ENCODE measurements around the gene TMEM214.
A peak's percentile ranks its signal among the peaks of the same experiment; 100 is the strongest.

The TMEM214 gene

GRCh38 chr2:27009716-27010115 lies 23.0 kb upstream of the TMEM214 start:
- Histone ChIP-seq H3K27ac (ENCODE audit: insufficient read depth, low read length, poor library complexity, severe bottlenecking) (no peak overlapping the region), H3K4me3 (ENCODE audit: insufficient read depth, low read depth, low read length, poor library complexity, severe bottlenecking) (no peak overlapping the region), H3K36me3 (ENCODE audit: control insufficient read depth, insufficient read depth, low read length) (no peaks in the 10 kb centered on the region), H3K9me3 (ENCODE audit: control insufficient read depth, low read length) (no peaks in the 10 kb centered on the region), H3K4me1 (ENCODE audit: control insufficient read depth, insufficient read depth, low read length, poor library complexity, severe bottlenecking) (no peaks in the 10 kb centered on the region), H3K27me3 (replicated peaks; ENCODE audit: control insufficient read depth, insufficient read depth, low read length, poor library complexity, severe bottlenecking) (no peaks in the 10 kb centered on the region)
- no peak for DNase-seq

- Histone ChIP-seq H3K4me3 (ENCODE audit: insufficient read depth, low read depth, low read length, poor library complexity, severe bottlenecking) (no peak overlapping the region), H3K9me3 (ENCODE audit: control insufficient read depth, low read length) (no peaks in the 10 kb centered on the region), H3K27ac (ENCODE audit: insufficient read depth, low read length, poor library complexity, severe bottlenecking) (no peak overlapping the region), H3K36me3 (ENCODE audit: control insufficient read depth, insufficient read depth, low read length) (no peaks in the 10 kb centered on the region), H3K27me3 (replicated peaks; ENCODE audit: control insufficient read depth, insufficient read depth, low read length, poor library complexity, severe bottlenecking) (no peaks in the 10 kb centered on the region), H3K4me1 (ENCODE audit: control insufficient read depth, insufficient read depth, low read length, poor library complexity, severe bottlenecking) (no peaks in the 10 kb centered on the region)
- no peak for DNase-seq
Observed at GRCh38 chr2:27010139-27010538, 22.6 kb upstream of the TMEM214 start.

GRCh38 chr2:27013738-27014137 lies 19.0 kb upstream of the TMEM214 start:
- Histone ChIP-seq H3K27me3 (replicated peaks; ENCODE audit: control insufficient read depth, insufficient read depth, low read length, poor library complexity, severe bottlenecking) (no peaks in the 10 kb centered on the region), H3K4me1 (ENCODE audit: control insufficient read depth, insufficient read depth, low read length, poor library complexity, severe bottlenecking) (no peaks in the 10 kb centered on the region), H3K36me3 (ENCODE audit: control insufficient read depth, insufficient read depth, low read length) (no peaks in the 10 kb centered on the region), H3K4me3 (ENCODE audit: insufficient read depth, low read depth, low read length, poor library complexity, severe bottlenecking) (no peak overlapping the region), H3K9me3 (ENCODE audit: control insufficient read depth, low read length) (no peaks in the 10 kb centered on the region), H3K27ac (ENCODE audit: insufficient read depth, low read length, poor library complexity, severe bottlenecking) (no peak overlapping the region)
- DNase-seq: no peak

- no peaks in the 10 kb centered on the region for H3K4me1 ChIP-seq (ENCODE audit: control insufficient read depth, insufficient read depth, low read length, poor library complexity, severe bottlenecking)
- H3K9me3 ChIP-seq (ENCODE audit: control insufficient read depth, low read length): no peaks in the 10 kb centered on the region
- H3K27me3 ChIP-seq (replicated peaks; ENCODE audit: control insufficient read depth, insufficient read depth, low read length, poor library complexity, severe bottlenecking): no peaks in the 10 kb centered on the region
- no peaks in the 10 kb centered on the region for H3K36me3 ChIP-seq (ENCODE audit: control insufficient read depth, insufficient read depth, low read length)
- no peak overlapping the region for H3K4me3 ChIP-seq (ENCODE audit: insufficient read depth, low read depth, low read length, poor library complexity, severe bottlenecking)
- no peak for DNase-seq
- H3K27ac ChIP-seq (ENCODE audit: insufficient read depth, low read length, poor library complexity, severe bottlenecking): no peak overlapping the region
Observed at GRCh38 chr2:27014771-27015433, 17.9 kb upstream of the TMEM214 start.

GRCh38 chr2:27016801-27017325 lies 15.9 kb upstream of the TMEM214 start:
- Histone ChIP-seq H3K36me3 (ENCODE audit: control insufficient read depth, insufficient read depth, low read length) (no peaks in the 10 kb centered on the region), H3K4me1 (ENCODE audit: control insufficient read depth, insufficient read depth, low read length, poor library complexity, severe bottlenecking) (no peaks in the 10 kb centered on the region), H3K27me3 (replicated peaks; ENCODE audit: control insufficient read depth, insufficient read depth, low read length, poor library complexity, severe bottlenecking) (no peaks in the 10 kb centered on the region), H3K4me3 (ENCODE audit: insufficient read depth, low read depth, low read length, poor library complexity, severe bottlenecking) (no peak overlapping the region), H3K9me3 (ENCODE audit: control insufficient read depth, low read length) (no peaks in the 10 kb centered on the region), H3K27ac (ENCODE audit: insufficient read depth, low read length, poor library complexity, severe bottlenecking) (no peak overlapping the region)
- DNase-seq: peak in 1 of 3 donors; percentile 16

GRCh38 chr2:27018142-27018541 lies 14.6 kb upstream of the TMEM214 start:
- DNase-seq: no peak
- Histone ChIP-seq H3K4me3 (ENCODE audit: insufficient read depth, low read depth, low read length, poor library complexity, severe bottlenecking) (no peak overlapping the region), H3K9me3 (ENCODE audit: control insufficient read depth, low read length) (no peaks in the 10 kb centered on the region), H3K27me3 (replicated peaks; ENCODE audit: control insufficient read depth, insufficient read depth, low read length, poor library complexity, severe bottlenecking) (no peaks in the 10 kb centered on the region), H3K36me3 (ENCODE audit: control insufficient read depth, insufficient read depth, low read length) (no peaks in the 10 kb centered on the region), H3K4me1 (ENCODE audit: control insufficient read depth, insufficient read depth, low read length, poor library complexity, severe bottlenecking) (no peaks in the 10 kb centered on the region), H3K27ac (ENCODE audit: insufficient read depth, low read length, poor library complexity, severe bottlenecking) (no peak overlapping the region)

GRCh38 chr2:27019459-27019858 lies 13.3 kb upstream of the TMEM214 start:
- H3K9me3 ChIP-seq (ENCODE audit: control insufficient read depth, low read length): no peaks in the 10 kb centered on the region
- no peaks in the 10 kb centered on the region for H3K36me3 ChIP-seq (ENCODE audit: control insufficient read depth, insufficient read depth, low read length)
- DNase-seq: no peak
- H3K4me3 ChIP-seq (ENCODE audit: insufficient read depth, low read depth, low read length, poor library complexity, severe bottlenecking): no peak overlapping the region
- H3K27me3 ChIP-seq (replicated peaks; ENCODE audit: control insufficient read depth, insufficient read depth, low read length, poor library complexity, severe bottlenecking): no peaks in the 10 kb centered on the region
- H3K27ac ChIP-seq (ENCODE audit: insufficient read depth, low read length, poor library complexity, severe bottlenecking): no peak overlapping the region
- H3K4me1 ChIP-seq (ENCODE audit: control insufficient read depth, insufficient read depth, low read length, poor library complexity, severe bottlenecking): no peaks in the 10 kb centered on the region

GRCh38 chr2:27019931-27020855 lies 12.6 kb upstream of the TMEM214 start:
- Histone ChIP-seq H3K27ac (ENCODE audit: insufficient read depth, low read length, poor library complexity, severe bottlenecking) (no peak overlapping the region), H3K9me3 (ENCODE audit: control insufficient read depth, low read length) (no peaks in the 10 kb centered on the region), H3K36me3 (ENCODE audit: control insufficient read depth, insufficient read depth, low read length) (no peaks in the 10 kb centered on the region), H3K4me3 (ENCODE audit: insufficient read depth, low read depth, low read length, poor library complexity, severe bottlenecking) (no peak overlapping the region), H3K27me3 (replicated peaks; ENCODE audit: control insufficient read depth, insufficient read depth, low read length, poor library complexity, severe bottlenecking) (no peaks in the 10 kb centered on the region), H3K4me1 (ENCODE audit: control insufficient read depth, insufficient read depth, low read length, poor library complexity, severe bottlenecking) (no peaks in the 10 kb centered on the region)
- DNase-seq: no peak

- DNase-seq: no peak
- no peaks in the 10 kb centered on the region for H3K9me3 ChIP-seq (ENCODE audit: control insufficient read depth, low read length)
Observed at GRCh38 chr2:27021253-27022049, 11.3 kb upstream of the TMEM214 start.

More at GRCh38 chr2:27021253-27022049, 11.3 kb upstream of the TMEM214 start:
- H3K4me3 ChIP-seq (ENCODE audit: insufficient read depth, low read depth, low read length, poor library complexity, severe bottlenecking): no peak overlapping the region
- H3K27ac ChIP-seq (ENCODE audit: insufficient read depth, low read length, poor library complexity, severe bottlenecking): no peak overlapping the region
- H3K27me3 ChIP-seq (replicated peaks; ENCODE audit: control insufficient read depth, insufficient read depth, low read length, poor library complexity, severe bottlenecking): no peaks in the 10 kb centered on the region
- H3K36me3 ChIP-seq (ENCODE audit: control insufficient read depth, insufficient read depth, low read length): no peaks in the 10 kb centered on the region
- H3K4me1 ChIP-seq (ENCODE audit: control insufficient read depth, insufficient read depth, low read length, poor library complexity, severe bottlenecking): no peaks in the 10 kb centered on the region

Measured in effector memory CD4-positive, alpha-beta T cell (primary cell).